H1 (cell line): ENCODE results near the gene CNBP. TPM values are rescaled to one million over a fixed set of nuclear protein-coding genes. Genes with fewer than 3 reads are reported as not detected.
"Not testable (repeated sequence)": the region's sequence is repeated elsewhere in the genome, so short reads cannot be mapped to it uniquely, and the experiment has no call there.

Experiments used
- CTCF ChIA-PET: fragments of 300-600 bp; sonication (Branson Sonifier 250); formaldehyde crosslinking; loops from one replicate; lab custom pipeline; 2021; ENCODE audit not compliant: partially characterized antibody; lab: Charles Lee
- POLR2A ChIA-PET: fragments of 300-600 bp; sonication (Branson Sonifier 250); formaldehyde crosslinking; loops from one replicate; lab custom pipeline; 2021; ENCODE audit warnings: inconsistent platforms; ENCODE audit not compliant: partially characterized antibody; lab: Charles Lee
- DNase-seq, 2 experiments: peaks; one replicate each; pipeline versions ENCODE4 v3.0.0 to v3.0.0-alpha.2; 2010 to 2022; ENCODE audit warnings: low spot score in 2 of 2, low read depth in 1 of 2, mixed read lengths in 1 of 2
- FAIRE-seq: peaks from 2 replicates; lab custom pipeline; 2011; peaks lifted over from hg19 to GRCh38; lab: Jason Lieb, UNC
- H2AFZ ChIP-seq: 2 replicates; pipeline ENCODE4 v1.8.1; 2012; ENCODE audit warnings: low read length, inconsistent platforms
- H2AK5ac ChIP-seq: 2 replicates; pipeline ENCODE4 v1.6.1; 2013; ENCODE audit warnings: low read depth, low read length
- H2BK120ac ChIP-seq: replicated peaks from 2 replicates; pipeline ENCODE3; 2013; ENCODE audit warnings: low read depth, low read length, inconsistent platforms
- H2BK12ac ChIP-seq: 2 replicates; pipeline ENCODE4 v1.6.1; 2013; ENCODE audit warnings: low read depth, low read length
- H2BK15ac ChIP-seq: 2 replicates; pipeline ENCODE4 v1.6.1; 2013; ENCODE audit warnings: low read length
- H2BK20ac ChIP-seq: 2 replicates; pipeline ENCODE4 v1.6.1; 2013; ENCODE audit warnings: low read length
- H2BK5ac ChIP-seq: 2 replicates; pipeline ENCODE4 v1.6.1; 2013; ENCODE audit warnings: low read depth, low read length
- H3K14ac ChIP-seq: 2 replicates; pipeline ENCODE4 v1.6.1; 2013; ENCODE audit warnings: inconsistent platforms; ENCODE audit not compliant: insufficient read length
- H3K18ac ChIP-seq: 2 replicates; pipeline ENCODE4 v1.6.1; 2013; ENCODE audit warnings: low read length; ENCODE audit errors: extremely low read depth
- H3K23ac ChIP-seq: 2 replicates; pipeline ENCODE4 v1.6.1; 2013; ENCODE audit warnings: inconsistent platforms; ENCODE audit not compliant: insufficient read length
- H3K23me2 ChIP-seq: 2 replicates; pipeline ENCODE4 v1.6.1; 2013; ENCODE audit warnings: low read depth, low read length
- H3K27ac ChIP-seq: 2 replicates; pipeline ENCODE4 v1.6.1; 2011; ENCODE audit warnings: low read depth, low read length, inconsistent platforms
- H3K27me3 ChIP-seq, 4 experiments: replicated peaks in 1 of 4; 1 replicate in 1 of 4; 2 replicates in 3 of 4; pipeline versions ENCODE4 v1.6.1 to v1.8.1; 2011 to 2013; ENCODE audit warnings: low read length in 3 of 4, mild to moderate bottlenecking in 3 of 4, inconsistent platforms in 2 of 4, mixed read lengths in 2 of 4, moderate library complexity in 1 of 4; ENCODE audit not compliant: control insufficient read depth in 3 of 4, insufficient read depth in 3 of 4; ENCODE audit errors: extremely low read depth in 1 of 4
- H3K36me3 ChIP-seq, 4 experiments: 2 replicates each; pipeline versions ENCODE4 v1.6.1 to v1.8.1; 2011 to 2013; ENCODE audit warnings: mild to moderate bottlenecking in 4 of 4, low read length in 3 of 4, moderate library complexity in 2 of 4, control low read depth in 1 of 4, inconsistent platforms in 1 of 4; ENCODE audit not compliant: insufficient read depth in 4 of 4, control insufficient read depth in 2 of 4
- H3K4ac ChIP-seq: replicated peaks from 2 replicates; pipeline ENCODE3; 2013; ENCODE audit warnings: low read length, low read depth, mixed read lengths, inconsistent platforms; ENCODE audit not compliant: insufficient read length
- H3K4me1 ChIP-seq, 4 experiments: replicated peaks in 1 of 4; 1 replicate in 1 of 4; 2 replicates in 3 of 4; pipeline versions ENCODE4 v1.6.1 to v1.8.1; 2011 to 2013; ENCODE audit warnings: low read length in 3 of 4, inconsistent platforms in 2 of 4, mixed read lengths in 1 of 4; ENCODE audit not compliant: insufficient read depth in 4 of 4, control insufficient read depth in 3 of 4
- H3K4me2 ChIP-seq, 2 experiments: 2 replicates each; pipeline versions ENCODE4 v1.6.1 to v1.8.1; 2011 to 2013; ENCODE audit warnings: low read depth in 2 of 2, low read length in 2 of 2, control low read depth in 1 of 2, inconsistent platforms in 1 of 2, mild to moderate bottlenecking in 1 of 2; ENCODE audit not compliant: insufficient read depth in 1 of 2
- H3K4me3 ChIP-seq, 4 experiments: fragments of 200-600, 300-600 bp in 1 of 4; sonication (generic), shearing (Covaris generic), sonication (Bioruptor Twin) in 1 of 4; 2 replicates each; pipeline versions ENCODE4 v1.5.1 to v1.8.1; 2011 to 2016; ENCODE audit warnings: low read length in 4 of 4, low read depth in 3 of 4, control low read depth in 2 of 4, inconsistent platforms in 2 of 4, mild to moderate bottlenecking in 2 of 4, mixed read lengths in 1 of 4, moderate library complexity in 1 of 4; ENCODE audit not compliant: insufficient read depth in 2 of 4; ENCODE audit errors: extremely low read depth in 1 of 4
- H3K56ac ChIP-seq: replicated peaks from 2 replicates; pipeline ENCODE3; 2013; ENCODE audit warnings: low read depth, mild to moderate bottlenecking, mixed read lengths, low read length, inconsistent platforms; ENCODE audit not compliant: insufficient read length
- H3K79me1 ChIP-seq: 2 replicates; pipeline ENCODE4 v1.6.1; 2013; ENCODE audit warnings: low read depth, low read length, control low read depth
- H3K79me2 ChIP-seq, 2 experiments: 2 replicates each; pipeline versions ENCODE4 v1.6.1 to v1.8.1; 2012 to 2013; ENCODE audit warnings: low read length in 2 of 2, mild to moderate bottlenecking in 2 of 2, inconsistent platforms in 1 of 2; ENCODE audit not compliant: insufficient read depth in 2 of 2, control insufficient read depth in 1 of 2
- H3K9ac ChIP-seq, 4 experiments: replicated peaks in 1 of 4; 1 replicate in 1 of 4; 2 replicates in 3 of 4; pipeline versions ENCODE4 v1.6.1 to v1.8.1; 2011 to 2013; ENCODE audit warnings: low read depth in 3 of 4, low read length in 3 of 4, control low read depth in 2 of 4, mild to moderate bottlenecking in 2 of 4, moderate library complexity in 2 of 4, inconsistent platforms in 1 of 4; ENCODE audit errors: extremely low read depth in 1 of 4
- H3K9me3 ChIP-seq, 2 experiments: 2 replicates each; pipeline versions ENCODE4 v1.6.1 to v1.8.1; 2012 to 2013; ENCODE audit warnings: mild to moderate bottlenecking in 2 of 2, moderate library complexity in 2 of 2, control low read depth in 1 of 2, inconsistent platforms in 1 of 2, low read depth in 1 of 2, low read length in 1 of 2, mixed read lengths in 1 of 2; ENCODE audit not compliant: insufficient read depth in 2 of 2
- H4K20me1 ChIP-seq, 2 experiments: replicated peaks in 1 of 2; 2 replicates each; pipeline versions ENCODE3 to v1.8.1; 2011 to 2013; ENCODE audit warnings: inconsistent platforms in 2 of 2, low read length in 2 of 2, mild to moderate bottlenecking in 1 of 2; ENCODE audit not compliant: insufficient read depth in 2 of 2, control insufficient read depth in 1 of 2
- H4K5ac ChIP-seq: 2 replicates; pipeline ENCODE4 v1.6.1; 2013; ENCODE audit warnings: low read length, low read depth, mixed read lengths, inconsistent platforms; ENCODE audit not compliant: insufficient read length
- H4K8ac ChIP-seq: 2 replicates; pipeline ENCODE4 v1.8.0; 2013; ENCODE audit warnings: mild to moderate bottlenecking, moderate library complexity, low read length, inconsistent platforms; ENCODE audit not compliant: insufficient read depth; ENCODE audit errors: extremely low read depth
- H4K91ac ChIP-seq: replicated peaks from 2 replicates; pipeline ENCODE3; 2013; ENCODE audit warnings: low read length, mixed read lengths, inconsistent platforms; ENCODE audit not compliant: insufficient read length
- WGBS, 2 experiments: shearing (Covaris generic) in 1 of 2; methylation state at CpG; one replicate each; pipeline versions ENCODE4 v1.1.6 to v1.1.7; 2013 to 2015; ENCODE audit warnings: low lambda C conversion rate in 2 of 2, mixed read lengths in 2 of 2, inconsistent platforms in 1 of 2, low coverage in 1 of 2, missing lambda C conversion rate in 1 of 2; ENCODE audit not compliant: insufficient replicate concordance in 2 of 2, insufficient coverage in 1 of 2, insufficient read length in 1 of 2; ENCODE audit errors: extremely low coverage in 1 of 2, missing lambda C conversion rate in 1 of 2; 5-methylcytosine and 5-hydroxymethylcytosine counted together
- polyA plus RNA-seq, 7 experiments: library from polyadenylated mRNA; depleted of rRNA in 3 of 7; stranded (reverse) in 5 of 7; unstranded in 2 of 7; fragments of >200 nt in 5 of 7; fragments of 200-250 nt in 2 of 7; gene quantifications; 1 replicate in 5 of 7; 2 replicates in 1 of 7; 4 replicates in 1 of 7; pipeline versions ENCODE4 v1.2.1 to v1.2.3, GENCODE V29; 2011 to 2013; ENCODE audit warnings: missing spikeins in 2 of 7, mixed read lengths in 2 of 7
- total RNA-seq: library from RNA; stranded (reverse); fragmentation: NEBNext Ultra II Directional; extraction: Animal tissue kit (Norgen Biotek cat#: 25700); gene quantifications from 2 replicates; pipeline ENCODE4 v1.2.1, GENCODE V29; 2021

Gene CNBP
- total and polyA plus RNA-seq, 2 of the 8 experiments (the other 6 are each of a cell fraction or from before 2014, with no cell fraction given) = 315 to 371 TPM

GRCh38 chr3:129136275-129136674, 47.4 kb downstream of the CNBP start:
- not testable (repeated sequence) for H3K56ac ChIP-seq, H3K79me1 ChIP-seq, H2AFZ ChIP-seq, H3K27me3 ChIP-seq, H2BK5ac ChIP-seq, H4K91ac ChIP-seq, FAIRE-seq, H3K4me2 ChIP-seq, H3K79me2 ChIP-seq, H3K23ac ChIP-seq, H4K20me1 ChIP-seq, DNase-seq, H3K18ac ChIP-seq, H2BK120ac ChIP-seq, H3K9ac ChIP-seq, H3K14ac ChIP-seq, H3K4me1 ChIP-seq, H2BK20ac ChIP-seq, H2BK15ac ChIP-seq, H3K23me2 ChIP-seq, H3K27ac ChIP-seq, H2AK5ac ChIP-seq, H4K8ac ChIP-seq, H3K9me3 ChIP-seq, H2BK12ac ChIP-seq, H3K4ac ChIP-seq, H3K4me3 ChIP-seq, H4K5ac ChIP-seq
- ChIA-PET CTCF (interaction anchor here (0.7 to 1.7 kb wide), 3 partner anchors 9 to 62 kb away, joined by 3 to 5 read pairs (median 4); no protein-coding TSS in a partner anchor), POLR2A (interaction anchor here (0.6 to 1.2 kb wide), 2 partner anchors 9 to 15 kb away, joined by 3 read pairs; no protein-coding TSS in a partner anchor)
- H3K36me3 ChIP-seq = peaks cover 7 to 33% (median 22%) of the 10 kb centered on the region in 4 experiments; a peak in 7 of 8 replicates
- WGBS, 2 experiments = 90% methylated on average over 10 of the region's 10 CpGs; no CpG with 5 or more reads in 1 of the 2 experiments
